ENCODE measurements around the gene RBL2. TPM values are rescaled to one million over a fixed set of nuclear protein-coding genes. Genes with fewer than 3 reads are reported as not detected.
"Not testable (repeated sequence)": the region's sequence is repeated elsewhere in the genome, so short reads cannot be mapped to it uniquely, and the experiment has no call there.

Gene RBL2
- total RNA-seq, 1 donor from 2014 or later = 36.3 TPM

DNA sequence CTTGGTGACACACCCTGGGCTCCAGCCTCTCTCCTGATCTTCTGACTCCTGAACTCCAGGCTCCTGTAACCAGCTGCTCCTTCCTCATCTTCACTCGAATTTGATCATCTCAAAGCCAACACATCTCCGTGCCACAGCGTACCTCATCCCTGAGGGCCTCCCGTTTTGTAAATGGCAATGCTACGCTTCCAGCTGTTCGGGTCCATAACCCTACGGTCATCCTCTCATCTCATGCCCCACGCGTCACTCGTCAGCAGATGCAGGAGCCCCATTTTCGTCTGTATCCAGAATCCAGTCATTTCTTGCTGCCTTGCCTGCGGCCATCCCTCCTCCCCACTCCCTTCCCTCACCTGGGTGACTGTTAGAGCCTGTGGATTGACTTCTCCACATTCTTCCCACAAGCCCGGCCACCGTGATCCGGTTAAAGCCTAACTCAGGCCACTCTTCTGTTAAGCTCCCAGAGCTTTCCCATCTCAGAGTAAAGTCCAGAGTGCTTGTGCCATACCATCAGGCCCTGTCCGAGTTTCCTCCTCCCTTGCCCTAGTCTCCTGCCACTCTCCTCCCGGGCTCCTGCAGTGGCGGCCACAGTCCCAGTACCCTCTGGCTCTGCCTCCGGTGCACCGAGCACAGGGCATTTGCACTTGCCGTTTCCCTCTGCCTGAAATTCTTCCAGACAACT is 89.0 kb downstream of the RBL2 start:
- intact Hi-C loops (cut with DNase I) = no loop called here
- no peak for DNase-seq (ENCODE audit: low spot score)

DNA sequence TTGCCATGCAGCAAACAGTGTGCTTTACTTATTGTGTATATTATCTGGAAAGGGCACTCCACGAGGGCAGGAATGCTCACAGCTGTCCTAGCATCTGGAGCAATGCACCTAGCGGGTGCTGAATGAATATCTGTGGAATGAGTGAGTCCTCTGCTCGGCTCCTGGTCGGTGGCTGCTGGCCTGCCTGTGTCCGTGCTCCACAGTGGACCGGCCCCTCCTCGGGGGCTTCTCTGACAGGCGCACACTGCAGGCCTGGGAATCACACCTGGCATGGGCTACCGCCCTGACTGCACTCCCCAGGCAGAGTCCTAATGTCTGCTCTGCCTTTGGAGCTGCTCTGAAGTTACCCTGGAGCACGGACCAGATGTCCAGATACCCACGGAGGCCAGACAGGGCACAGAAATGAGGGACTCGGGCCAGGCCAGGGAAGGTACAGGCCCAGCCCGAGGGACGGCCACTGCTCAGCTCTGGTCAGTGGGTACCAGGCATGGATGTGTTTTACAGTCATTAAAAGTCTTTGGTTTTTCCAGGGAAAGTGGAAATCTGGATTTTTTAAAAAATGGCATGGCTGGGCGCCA is 89.8 kb downstream of the RBL2 start:
- intact Hi-C loops (cut with DNase I) = no loop called here
- no peak for DNase-seq (ENCODE audit: low spot score)

DNA sequence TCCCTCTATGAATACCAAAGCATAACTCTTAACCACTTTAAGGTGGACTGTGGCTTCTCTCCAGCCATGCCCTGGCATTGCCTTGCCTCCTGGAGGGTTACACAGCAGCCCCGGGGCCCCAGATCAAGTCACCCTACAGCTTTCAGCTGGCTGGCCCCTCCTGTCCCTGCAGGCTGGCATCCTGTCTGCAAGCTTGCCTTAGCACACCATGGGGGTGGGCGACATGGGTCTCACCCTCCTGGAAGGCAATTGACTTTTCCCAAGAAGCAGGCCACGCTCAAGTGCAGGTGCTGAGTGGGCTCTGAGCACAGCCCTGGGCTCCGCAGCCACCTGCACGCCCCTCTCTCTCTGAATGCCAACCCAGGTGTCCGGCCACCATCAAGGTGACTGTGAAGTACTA is 94.5 kb downstream of the RBL2 start:
- DNase-seq (ENCODE audit: low spot score) = no peak
- intact Hi-C loops (cut with DNase I) = no loop called here

DNA sequence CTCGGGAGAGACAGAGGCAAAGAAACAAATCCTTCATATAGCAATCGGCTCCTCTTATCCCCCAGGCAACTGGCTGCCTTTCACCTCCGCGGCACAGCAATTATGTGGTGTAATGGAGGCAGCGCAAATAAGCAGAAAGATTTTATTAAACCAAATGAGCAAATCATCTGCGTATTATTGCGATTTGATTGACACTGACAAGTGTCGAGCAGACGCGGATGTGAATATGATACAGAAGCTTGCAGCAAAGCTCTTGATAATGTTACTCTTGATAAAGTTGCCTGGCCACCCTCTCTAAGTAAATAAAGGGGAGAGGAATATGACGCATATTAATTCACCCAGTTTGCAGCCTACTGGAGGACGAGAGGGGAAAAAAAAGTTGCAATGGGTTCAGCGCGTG is 95.2 kb downstream of the RBL2 start:
- no peak for DNase-seq (ENCODE audit: low spot score)
- intact Hi-C loops (cut with DNase I) = no loop called here

GRCh38 chr16:53530046-53530445 is 95.8 kb downstream of the RBL2 start:
- DNase-seq (ENCODE audit: low spot score) = no peak
- intact Hi-C loops (cut with DNase I) = no loop called here

GRCh38 chr16:53530741-53531140 is 96.5 kb downstream of the RBL2 start:
- DNase-seq (ENCODE audit: low spot score) = no peak
- intact Hi-C loops (cut with DNase I) = no loop called here

GRCh38 chr16:53534206-53534605 is 99.9 kb downstream of the RBL2 start:
- intact Hi-C loops (cut with DNase I) = no loop called here
- no peak for DNase-seq (ENCODE audit: low spot score)

- DNase-seq (ENCODE audit: low spot score) = no peak
- intact Hi-C loops (cut with DNase I) = no loop called here
Observed at GRCh38 chr16:53537626-53538025, 103.4 kb downstream of the RBL2 start.

GRCh38 chr16:53539346-53539745 is 105.1 kb downstream of the RBL2 start:
- intact Hi-C loops (cut with DNase I); DNase-seq (ENCODE audit: low spot score): not testable (repeated sequence)

DNA sequence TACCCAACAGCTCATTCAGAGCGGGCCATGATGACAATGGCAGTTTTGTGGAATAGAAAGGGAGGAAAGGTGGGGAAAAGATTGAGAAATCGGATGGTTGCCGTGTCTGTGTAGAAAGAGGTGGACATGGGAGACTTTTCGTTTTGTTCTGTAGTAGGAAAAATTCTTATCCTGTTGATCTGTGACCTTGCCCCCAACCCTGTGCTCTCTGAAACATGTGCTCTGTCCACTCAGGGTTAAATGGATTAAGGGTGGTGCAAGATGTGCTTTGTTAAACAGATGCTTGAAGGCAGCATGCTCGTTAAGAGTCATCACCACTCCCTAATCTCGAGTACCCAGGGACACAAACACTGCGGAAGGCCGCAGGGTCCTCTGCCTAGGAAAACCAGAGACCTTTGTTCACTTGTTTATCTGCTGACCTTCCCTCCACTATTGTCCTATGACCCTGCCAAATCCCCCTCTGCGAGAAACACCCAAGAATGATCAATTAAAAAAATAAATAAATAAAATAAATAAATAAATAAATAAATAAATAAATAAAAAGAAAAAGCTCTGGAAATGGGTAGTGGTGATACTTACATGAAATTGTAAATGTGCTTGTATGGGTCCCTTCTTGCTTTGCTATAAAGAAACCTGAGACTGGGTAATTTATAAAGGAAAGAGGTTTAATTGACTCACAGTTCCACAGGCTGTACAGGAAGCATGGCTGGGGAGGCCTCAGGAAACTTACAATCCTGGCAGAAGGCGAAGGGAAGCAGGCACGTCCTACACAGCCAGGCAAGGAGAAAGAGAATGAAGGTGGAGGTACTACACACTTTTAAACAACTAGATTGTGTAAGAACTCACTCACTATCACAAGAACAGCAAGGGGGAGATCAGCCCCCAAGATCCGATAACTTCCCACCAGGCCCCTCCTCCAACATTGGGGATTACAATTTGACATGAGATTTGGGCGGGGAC is 105.8 kb downstream of the RBL2 start:
- intact Hi-C loops (cut with DNase I); DNase-seq (ENCODE audit: low spot score): not testable (repeated sequence)

Other genes with a start within 250 kb of the RBL2 start
- gene AKTIP, start 68.7 kb downstream of the RBL2 start, total RNA-seq = 63.1 TPM

All from cardiac septum (tissue), 1 donor.